CD4-positive, alpha-beta T cell (primary cell): Measurements from ENCODE around the gene PCBP4. TPM values are rescaled to one million over a fixed set of nuclear protein-coding genes. Genes with fewer than 3 reads are reported as not detected.

ENCODE experiments used
- ATAC-seq: fragments of 200-7000 bp; cut with Tn5 transposase; one replicate; pipeline ENCODE4 v1.10.0; 2022; ENCODE audit warnings: mild to moderate bottlenecking; ENCODE audit not compliant: poor library complexity
- CTCF ChIA-PET: fragments of 350-600 bp; sonication (Branson Sonifier 250); formaldehyde crosslinking; loops from one replicate; lab custom pipeline; 2021; ENCODE audit warnings: antibody characterized with exemption, inconsistent platforms; lab: Charles Lee
- POLR2A ChIA-PET: fragments of 350-600 bp; sonication (Branson Sonifier 250); formaldehyde crosslinking; loops from one replicate; lab custom pipeline; 2021; ENCODE audit warnings: antibody characterized with exemption, inconsistent platforms; lab: Charles Lee
- DNase-seq, 14 experiments: peaks; one replicate each; pipeline ENCODE4 v3.0.0-alpha.2; 2013 to 2020; ENCODE audit warnings: mixed read lengths in 2 of 14
- H3K27ac ChIP-seq, 2 donors: one replicate each; pipeline versions ENCODE4 v1.5.1 to v1.7.0; 2013; ENCODE audit warnings: low read length in 2 of 2, low read depth in 1 of 2, mild to moderate bottlenecking in 1 of 2
- H3K27me3 ChIP-seq, 2 experiments: 1 replicate in 1 of 2; 2 replicates in 1 of 2; pipeline versions ENCODE4 v1.6.1 to v1.7.0; 2013; ENCODE audit warnings: low read length in 2 of 2, control low read depth in 1 of 2, mild to moderate bottlenecking in 1 of 2, moderate library complexity in 1 of 2; ENCODE audit not compliant: insufficient read depth in 2 of 2, control insufficient read depth in 1 of 2
- H3K36me3 ChIP-seq: one replicate; pipeline ENCODE4 v1.6.1; 2013; ENCODE audit warnings: low read length, control low read depth; ENCODE audit not compliant: insufficient read depth
- H3K4me1 ChIP-seq: one replicate; pipeline ENCODE4 v1.6.1; 2013; ENCODE audit warnings: low read length, control low read depth; ENCODE audit not compliant: insufficient read depth
- H3K4me3 ChIP-seq: one replicate; pipeline ENCODE4 v1.5.1; 2013; ENCODE audit warnings: mild to moderate bottlenecking, low read length, moderate library complexity
- H3K9me3 ChIP-seq, 2 experiments: 1 replicate in 1 of 2; 2 replicates in 1 of 2; pipeline versions ENCODE4 v1.6.1 to v1.7.0; 2013; ENCODE audit warnings: low read length in 2 of 2, mild to moderate bottlenecking in 2 of 2, control low read depth in 1 of 2, moderate library complexity in 1 of 2; ENCODE audit not compliant: control insufficient read depth in 1 of 2, insufficient read depth in 1 of 2
- H3K27ac Mint-ChIP-seq: one replicate; pipeline ENCODE4 v1.8.0; 2020; ENCODE audit warnings: mixed read lengths
- H3K27me3 Mint-ChIP-seq: one replicate; pipeline ENCODE4 v1.8.0; 2021; ENCODE audit warnings: mixed read lengths
- H3K36me3 Mint-ChIP-seq: one replicate; pipeline ENCODE4 v1.8.0; 2021; ENCODE audit warnings: low read depth, mixed read lengths
- H3K4me1 Mint-ChIP-seq: one replicate; pipeline ENCODE4 v1.8.0; 2021; ENCODE audit warnings: low read depth, mixed read lengths
- H3K4me3 Mint-ChIP-seq: one replicate; pipeline ENCODE4 v1.8.0; 2020; ENCODE audit warnings: mild to moderate bottlenecking, mixed read lengths
- H3K9me3 Mint-ChIP-seq: one replicate; pipeline ENCODE4 v1.8.0; 2020; ENCODE audit warnings: mixed read lengths
- CTCF ChIP-seq: fragments of 200-600 bp; IDR thresholded peaks from one replicate; pipeline ENCODE4 v1.8.0; 2022; ENCODE audit warnings: antibody characterized with exemption, mild to moderate bottlenecking
- intact Hi-C, 2 experiments: fragments of 100-400 bp; cut with DNase I in 1 of 2; cut with micrococcal nuclease in 1 of 2; formaldehyde crosslinking; loops; one replicate each; pipeline versions ENCODE4 v1.15.1 to v1.9.0; 2023 to 2025; cut with DNase I, micrococcal nuclease
- total RNA-seq, 174 experiments: library from RNA in 2 of 174; stranded (reverse) in 2 of 174; gene quantifications; one replicate each; pipeline ENCODE4 v1.2.3 and lab custom pipeline; 2021 to 2026

PCBP4 gene
- total RNA-seq, 2 experiments from 2014 or later, result 14.7 to 16.8 TPM

GRCh38 chr3:51957520-51958205 is 9.6 kb downstream of the PCBP4 start:
- no peak for ATAC-seq
- POLR2A ChIA-PET, result interaction anchor here (0.9 to 1.3 kb wide), 2 partner anchors 26 to 38 kb away, joined by 3 to 4 read pairs; partner anchors contain the start of genes ACY1 and RPL29
- H3K4me1 Mint-ChIP-seq, result peaks cover 6% of the 10 kb centered on the region
- Histone ChIP-seq H3K4me3 (no peak overlapping the region), H3K9me3 (peaks cover 0 to 6% of the 10 kb centered on the region in 2 experiments), H3K4me1 (peaks cover 20% of the 10 kb centered on the region), H3K27me3 (peaks cover 19 to 28% of the 10 kb centered on the region in 2 experiments), H3K27ac (no peak overlapping the region), H3K36me3 (peaks cover 2% of the 10 kb centered on the region)
- H3K36me3 Mint-ChIP-seq, result peaks cover 4% of the 10 kb centered on the region
- DNase-seq, result no peak
- intact Hi-C loops, result no loop called here
- CTCF ChIA-PET, result interaction anchor here (1.1 to 2.2 kb wide), 2 partner anchors 16 kb away, joined by 3 to 5 read pairs; partner anchors contain the start of genes ABHD14B and RRP9
- no peak overlapping the region for H3K27ac Mint-ChIP-seq
- H3K9me3 Mint-ChIP-seq, result no peaks in the 10 kb centered on the region
- no peak overlapping the region for H3K4me3 Mint-ChIP-seq
- TF ChIP-seq CTCF, result no peak
- peaks cover 29% of the 10 kb centered on the region for H3K27me3 Mint-ChIP-seq

- H3K4me3 ChIP-seq, result peak overlapping the region; percentile 26
- Mint-ChIP-seq H3K4me1 (peaks cover 6% of the 10 kb centered on the region), H3K27ac (no peak overlapping the region), H3K27me3 (peaks cover 33% of the 10 kb centered on the region), H3K9me3 (no peaks in the 10 kb centered on the region), H3K4me3 (peak overlapping the region; percentile 51), H3K36me3 (peaks cover 4% of the 10 kb centered on the region)
- H3K27me3 ChIP-seq, result peaks cover 19 to 28% of the 10 kb centered on the region in 2 experiments
- ChIA-PET CTCF (interaction anchor here (2.2 kb wide), 1 partner anchor 18 kb away, joined by 5 read pairs; the partner anchor contains the start of gene ABHD14B), POLR2A (no interaction called here)
- peaks cover 20% of the 10 kb centered on the region for H3K4me1 ChIP-seq
- intact Hi-C loops, result no loop called here
- peak; percentile 50 for TF ChIP-seq CTCF
- H3K36me3 ChIP-seq, result peaks cover 2% of the 10 kb centered on the region
- peak in 8 of 14 experiments; percentile 15 to 66 (median 32) for DNase-seq
- H3K9me3 ChIP-seq, result peaks cover 0 to 6% of the 10 kb centered on the region in 2 experiments
- ATAC-seq, result peak; percentile 77
- H3K27ac ChIP-seq, result no peak overlapping the region
These were observed 11.1 kb downstream of the PCBP4 start for GRCh38 chr3:51955893-51956770.

- TF ChIP-seq CTCF, result no peak
- Histone ChIP-seq H3K27ac (no peak within 1 kb of the TSS), H3K4me3 (no peak within 1 kb of the TSS), H3K9me3 (peaks cover 0 to 6% of the 10 kb centered on the region in 2 experiments), H3K36me3 (peaks cover 2% of the 10 kb centered on the region), H3K4me1 (peaks cover 20% of the 10 kb centered on the region), H3K27me3 (peaks cover 19 to 28% of the 10 kb centered on the region in 2 experiments)
- POLR2A ChIA-PET, result interaction anchor here (0.8 kb wide), 1 partner anchor 18 kb away, joined by 3 read pairs; the partner anchor contains the start of gene ABHD14B
- DNase-seq (no peak), ATAC-seq (no peak)
- CTCF ChIA-PET, result interaction anchor here (3.9 kb wide), 1 partner anchor 18 kb away, joined by 11 read pairs; the partner anchor contains the start of gene ABHD14B
- H3K36me3 Mint-ChIP-seq, result peaks cover 4% of the 10 kb centered on the region
- peaks cover 6% of the 10 kb centered on the region for H3K4me1 Mint-ChIP-seq
- H3K27me3 Mint-ChIP-seq, result peaks cover 33% of the 10 kb centered on the region
- intact Hi-C loops, result no loop called here
- no peaks in the 10 kb centered on the region for H3K9me3 Mint-ChIP-seq
- no peak within 1 kb of the TSS for H3K27ac Mint-ChIP-seq
- peak within 1 kb of the TSS; percentile 56 for H3K4me3 Mint-ChIP-seq
These were observed 11.9 kb downstream of the PCBP4 start, which contains the start of gene GPR62 for GRCh38 chr3:51955175-51955892. GPR62 (plus strand) TSS chr3:51955381; CDS start chr3:51955653, 272 bp downstream.
